Glutamatergic neuron (in vitro differentiated cells): ENCODE results near the gene GSTA5. TPM values are rescaled to one million over a fixed set of nuclear protein-coding genes. Genes with fewer than 3 reads are reported as not detected.
"Not testable (repeated sequence)": the region's sequence is repeated elsewhere in the genome, so short reads cannot be mapped to it uniquely, and the experiment has no call there.

Source experiments
- DNase-seq: peaks from one replicate; pipeline ENCODE4 v3.0.0; 2022
- H3K27ac Mint-ChIP-seq: one replicate; pipeline ENCODE4 v1.8.0; 2020; ENCODE audit warnings: mild to moderate bottlenecking, mixed read lengths, inconsistent platforms; ENCODE audit not compliant: unreplicated experiment
- H3K27me3 Mint-ChIP-seq: one replicate; pipeline ENCODE4 v1.8.0; 2020; ENCODE audit warnings: mild to moderate bottlenecking, moderate library complexity, mixed read lengths, inconsistent platforms; ENCODE audit not compliant: unreplicated experiment
- H3K36me3 Mint-ChIP-seq: one replicate; pipeline ENCODE4 v1.8.0; 2020; ENCODE audit warnings: mild to moderate bottlenecking, mixed read lengths, inconsistent platforms; ENCODE audit not compliant: unreplicated experiment
- H3K4me1 Mint-ChIP-seq: one replicate; pipeline ENCODE4 v1.8.0; 2020; ENCODE audit warnings: mild to moderate bottlenecking, low read depth, mixed read lengths, inconsistent platforms; ENCODE audit not compliant: unreplicated experiment
- H3K4me3 Mint-ChIP-seq: one replicate; pipeline ENCODE4 v1.8.0; 2020; ENCODE audit warnings: mild to moderate bottlenecking, mixed read lengths, inconsistent platforms; ENCODE audit not compliant: unreplicated experiment
- H3K9me3 Mint-ChIP-seq: one replicate; pipeline ENCODE4 v1.8.0; 2020; ENCODE audit warnings: mild to moderate bottlenecking, moderate library complexity, mixed read lengths, inconsistent platforms; ENCODE audit not compliant: unreplicated experiment
- total RNA-seq: library from RNA; stranded (reverse); fragmentation: NEBNext Ultra II Directional; extraction: Animal tissue kit (Norgen Biotek cat#: 25700); gene quantifications from one replicate; pipeline ENCODE4 v1.2.1, GENCODE V29; 2021; ENCODE audit not compliant: unreplicated experiment
- TF ChIP-seq, protein P1 (sequence below): fragments of 200-600 bp; sonication (generic); IDR thresholded peaks from one replicate; pipeline ENCODE4 v1.5.0; 2021; ENCODE audit not compliant: partially characterized antibody, unreplicated experiment

The GSTA5 gene
- total RNA-seq, 1 donor from 2014 or later, result not detected

DNA sequence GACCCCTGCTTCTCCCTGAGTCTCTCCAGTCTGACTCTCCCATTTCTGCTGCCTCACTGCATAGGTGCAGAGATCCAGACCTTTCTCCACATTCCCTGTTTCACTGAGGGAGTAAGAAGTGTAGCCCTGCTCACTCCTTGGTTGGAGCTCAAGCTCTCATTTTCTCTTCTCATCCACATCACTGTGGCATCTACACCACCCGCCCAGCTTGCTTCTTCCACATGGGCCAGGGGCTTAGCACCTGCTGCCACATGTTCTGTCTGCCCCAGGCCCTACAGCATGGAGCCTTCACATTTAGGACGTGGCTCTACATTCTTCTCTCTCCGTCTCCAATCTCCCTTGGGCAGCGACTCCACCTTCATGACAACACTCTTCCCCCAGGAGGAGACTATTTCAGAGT lies 8.5 kb upstream of the GSTA5 start:
- Mint-ChIP-seq H3K4me1 (no peaks in the 10 kb centered on the region), H3K4me3 (no peak overlapping the region), H3K36me3 (peaks cover 11% of the 10 kb centered on the region), H3K27me3 (no peaks in the 10 kb centered on the region), H3K9me3 (peaks cover 3% of the 10 kb centered on the region), H3K27ac (no peak overlapping the region)
- DNase-seq, result no peak
- TF ChIP-seq, protein P1, sequence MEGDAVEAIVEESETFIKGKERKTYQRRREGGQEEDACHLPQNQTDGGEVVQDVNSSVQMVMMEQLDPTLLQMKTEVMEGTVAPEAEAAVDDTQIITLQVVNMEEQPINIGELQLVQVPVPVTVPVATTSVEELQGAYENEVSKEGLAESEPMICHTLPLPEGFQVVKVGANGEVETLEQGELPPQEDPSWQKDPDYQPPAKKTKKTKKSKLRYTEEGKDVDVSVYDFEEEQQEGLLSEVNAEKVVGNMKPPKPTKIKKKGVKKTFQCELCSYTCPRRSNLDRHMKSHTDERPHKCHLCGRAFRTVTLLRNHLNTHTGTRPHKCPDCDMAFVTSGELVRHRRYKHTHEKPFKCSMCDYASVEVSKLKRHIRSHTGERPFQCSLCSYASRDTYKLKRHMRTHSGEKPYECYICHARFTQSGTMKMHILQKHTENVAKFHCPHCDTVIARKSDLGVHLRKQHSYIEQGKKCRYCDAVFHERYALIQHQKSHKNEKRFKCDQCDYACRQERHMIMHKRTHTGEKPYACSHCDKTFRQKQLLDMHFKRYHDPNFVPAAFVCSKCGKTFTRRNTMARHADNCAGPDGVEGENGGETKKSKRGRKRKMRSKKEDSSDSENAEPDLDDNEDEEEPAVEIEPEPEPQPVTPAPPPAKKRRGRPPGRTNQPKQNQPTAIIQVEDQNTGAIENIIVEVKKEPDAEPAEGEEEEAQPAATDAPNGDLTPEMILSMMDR, result no peak

DNA sequence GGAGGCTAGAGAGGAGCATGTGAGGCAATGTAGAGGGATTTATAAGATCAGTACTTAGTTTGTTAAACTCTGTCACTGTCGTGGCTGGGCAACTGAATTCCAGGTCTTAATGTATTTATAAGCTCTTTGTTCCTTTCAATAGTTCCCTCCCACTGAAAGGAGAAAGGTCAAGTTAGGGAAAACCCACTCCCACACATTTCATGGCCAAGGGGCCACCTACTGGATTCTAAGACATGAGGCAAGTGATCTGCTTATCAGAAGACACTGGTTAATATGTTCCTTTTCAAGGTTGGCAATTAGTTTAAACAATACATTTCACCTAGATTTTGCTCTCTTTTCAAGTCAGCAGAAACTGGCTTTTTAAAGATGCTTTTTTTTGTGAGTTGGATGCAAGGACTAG lies 5.4 kb upstream of the GSTA5 start:
- TF ChIP-seq, protein P1, result no peak
- H3K27me3 Mint-ChIP-seq, result no peaks in the 10 kb centered on the region
- H3K27ac Mint-ChIP-seq, result no peak overlapping the region
- no peak overlapping the region for H3K4me3 Mint-ChIP-seq
- H3K9me3 Mint-ChIP-seq, result peaks cover 3% of the 10 kb centered on the region
- no peaks in the 10 kb centered on the region for H3K4me1 Mint-ChIP-seq
- DNase-seq, result no peak
- peaks cover 11% of the 10 kb centered on the region for H3K36me3 Mint-ChIP-seq

DNA sequence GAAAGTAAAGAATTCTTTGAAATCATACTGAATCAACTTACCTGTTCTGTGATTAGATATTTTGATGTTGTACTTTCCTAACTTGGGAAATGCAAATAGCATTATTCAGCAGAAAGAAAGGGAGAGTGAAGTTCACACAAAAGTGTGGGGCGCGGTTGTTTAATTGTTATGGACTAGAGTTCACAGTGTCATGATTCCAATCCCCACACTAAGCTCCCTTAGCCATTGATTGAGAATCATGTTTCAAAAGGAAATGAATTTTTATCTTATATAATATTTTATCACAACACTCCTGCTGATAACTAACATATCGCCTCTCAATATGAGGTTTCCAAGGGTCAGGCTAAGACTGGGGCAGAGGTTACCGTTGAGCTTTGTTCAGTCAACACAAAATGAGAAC lies 3.0 kb upstream of the GSTA5 start:
- TF ChIP-seq, protein P1, result no peak
- Mint-ChIP-seq H3K27ac (no peak overlapping the region), H3K9me3 (peaks cover 3% of the 10 kb centered on the region), H3K4me1 (no peaks in the 10 kb centered on the region), H3K36me3 (peaks cover 6% of the 10 kb centered on the region), H3K4me3 (no peak overlapping the region), H3K27me3 (no peaks in the 10 kb centered on the region)
- no peak for DNase-seq

DNA sequence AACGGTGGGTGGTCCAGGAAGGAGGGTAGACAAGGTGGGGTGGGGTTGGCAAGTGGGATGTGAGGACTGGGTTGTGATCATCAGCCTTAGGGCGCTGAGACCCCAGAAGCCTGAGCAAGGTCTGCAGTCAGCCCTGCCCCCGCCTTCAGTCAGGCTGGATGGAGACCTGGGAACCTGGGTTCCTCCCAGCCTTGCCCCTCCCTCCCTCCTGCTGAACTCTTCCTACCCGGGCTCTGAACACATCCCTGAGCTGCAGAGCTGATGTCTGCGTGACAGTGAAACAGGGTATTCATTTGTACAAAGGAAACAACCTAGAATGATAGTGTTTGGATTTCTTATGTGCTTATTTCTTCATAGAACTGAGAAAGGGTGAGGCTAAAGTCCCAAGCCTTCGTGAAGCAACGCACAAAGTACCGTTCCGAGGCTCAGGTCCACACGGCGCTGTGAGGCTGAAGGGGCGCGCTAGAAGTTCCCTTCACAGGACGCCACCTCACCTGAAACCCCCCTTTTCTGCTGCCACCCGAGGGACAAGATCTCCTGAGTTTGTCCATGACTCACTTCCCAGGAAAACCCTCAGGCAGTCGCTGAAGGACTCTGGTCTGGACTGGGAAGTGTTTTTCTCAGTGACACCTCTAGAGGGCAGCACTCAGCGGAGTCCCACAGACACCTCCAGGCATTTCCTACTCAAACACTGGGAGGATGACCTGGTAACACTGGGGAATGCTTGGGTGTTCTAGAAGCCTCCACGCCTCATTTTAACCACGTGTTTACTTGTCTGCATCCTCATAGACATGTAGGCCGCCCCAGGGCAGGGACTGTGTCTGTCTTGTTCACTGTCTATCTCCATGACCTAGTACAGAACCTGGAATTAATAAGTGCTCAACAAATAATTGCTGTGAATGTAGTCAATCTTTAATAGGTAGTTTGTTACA lies 1.2 kb downstream of the GSTA5 start:
- Mint-ChIP-seq H3K4me1 (no peaks in the 10 kb centered on the region), H3K27me3 (no peaks in the 10 kb centered on the region), H3K27ac (no peak overlapping the region), H3K36me3 (no peaks in the 10 kb centered on the region), H3K4me3 (no peak overlapping the region), H3K9me3 (no peaks in the 10 kb centered on the region)
- TF ChIP-seq, protein P1, result peak; percentile 76
- peak; percentile 74 for DNase-seq

DNA sequence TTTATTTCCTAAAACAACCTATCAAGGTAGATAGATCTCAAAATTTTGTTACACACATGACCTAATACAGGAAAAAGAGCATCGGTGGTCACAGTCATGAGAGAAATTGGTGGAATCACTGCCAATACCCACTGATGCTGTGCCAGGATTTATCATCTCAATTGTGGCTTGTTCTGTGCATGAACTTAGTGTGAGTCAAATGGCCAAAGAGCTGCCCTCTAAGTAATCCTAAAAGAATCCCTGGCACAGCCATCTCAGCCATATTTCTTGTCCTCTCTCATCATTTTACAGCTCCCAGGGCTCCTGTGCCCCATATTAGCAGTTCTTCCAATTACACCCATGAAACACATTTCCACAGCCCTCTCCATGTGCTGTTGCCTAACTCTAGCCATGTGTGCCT lies 6.1 kb downstream of the GSTA5 start:
- Mint-ChIP-seq H3K9me3 (no peaks in the 10 kb centered on the region), H3K36me3 (no peaks in the 10 kb centered on the region), H3K4me1 (no peaks in the 10 kb centered on the region), H3K4me3 (no peak overlapping the region), H3K27ac (no peak overlapping the region), H3K27me3 (peaks cover 1% of the 10 kb centered on the region)
- TF ChIP-seq, protein P1, result no peak
- DNase-seq, result no peak

DNA sequence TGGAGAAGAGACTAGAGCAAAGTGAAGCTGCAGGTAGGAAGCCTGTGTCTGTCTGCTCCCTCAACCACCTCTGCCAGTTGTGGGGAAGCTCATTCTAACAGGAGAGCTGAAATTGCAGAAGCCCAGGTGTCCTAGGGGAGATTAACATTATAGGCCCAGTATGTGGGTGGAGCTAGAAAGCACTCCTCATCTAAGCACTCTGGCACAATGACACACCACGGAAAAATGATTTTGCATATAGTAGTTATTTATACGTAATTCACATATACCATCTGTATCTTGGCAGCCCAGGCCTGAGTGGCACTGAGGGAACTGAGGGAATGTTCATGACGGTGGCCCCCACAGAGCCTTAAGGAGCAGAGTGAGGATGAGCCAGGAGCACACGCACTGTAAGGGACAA lies 9.7 kb downstream of the GSTA5 start:
- H3K27me3 Mint-ChIP-seq, DNase-seq, H3K4me1 Mint-ChIP-seq: not testable (repeated sequence)

More for the DNA sequence above, 9.7 kb downstream of the GSTA5 start:
- H3K9me3 Mint-ChIP-seq, H3K4me3 Mint-ChIP-seq, H3K36me3 Mint-ChIP-seq, H3K27ac Mint-ChIP-seq: not testable (repeated sequence)
